Brain pericyte (primary cell): ENCODE data around the gene LRCH3.

Source experiments
- DNase-seq: peaks from one replicate; pipeline ENCODE4 v3.0.0-alpha.2; 2012; ENCODE audit warnings: low read depth, low spot score

Gene LRCH3

GRCh38 chr3:197791113-197791891 lies at the start of gene LRCH3:
Gene LRCH3, plus strand, starts transcription at chr3:197791254. Its CDS starts 25 bp downstream, at chr3:197791279.
- DNase-seq = peak; percentile 50

DNA sequence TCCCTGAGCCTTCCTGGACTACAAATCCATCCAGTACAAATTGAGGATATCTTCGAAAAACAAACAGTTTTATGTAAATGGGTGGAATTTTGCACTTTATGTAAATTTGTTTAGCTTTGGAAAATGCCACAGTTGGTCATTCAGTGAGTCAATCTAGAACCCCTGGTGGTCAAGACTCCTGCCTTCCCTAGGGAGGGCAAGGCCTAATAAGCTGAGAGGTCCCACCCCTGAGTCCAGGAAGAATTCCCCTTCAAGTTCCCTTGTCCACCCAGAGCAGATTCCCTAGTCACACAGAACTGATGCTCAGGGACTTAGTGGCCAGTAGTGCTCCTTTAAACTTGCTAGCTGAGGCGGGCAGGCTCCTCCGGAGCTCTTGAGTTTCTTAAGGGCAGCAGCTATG lies 48.3 kb upstream of the LRCH3 start:
- DNase-seq = no peak

DNA sequence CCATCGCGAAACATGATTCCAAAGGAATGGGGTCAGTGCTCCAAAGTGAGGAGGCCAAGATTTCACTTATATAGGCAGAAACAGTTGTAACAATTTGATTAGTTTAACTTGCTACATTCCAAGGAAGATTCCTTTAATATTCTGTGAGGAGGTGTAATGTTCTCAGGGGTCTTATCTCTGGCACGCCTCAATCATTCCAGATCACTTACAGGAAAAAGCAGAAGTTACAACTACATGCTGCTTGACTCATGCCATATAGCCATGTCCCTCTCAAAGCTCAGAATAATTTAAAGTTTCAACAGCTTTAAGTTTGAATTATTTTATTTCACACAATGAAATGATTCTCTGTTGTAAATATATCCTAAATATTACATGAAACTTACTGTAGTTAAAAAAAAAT lies 44.8 kb upstream of the LRCH3 start:
- no peak for DNase-seq

DNA sequence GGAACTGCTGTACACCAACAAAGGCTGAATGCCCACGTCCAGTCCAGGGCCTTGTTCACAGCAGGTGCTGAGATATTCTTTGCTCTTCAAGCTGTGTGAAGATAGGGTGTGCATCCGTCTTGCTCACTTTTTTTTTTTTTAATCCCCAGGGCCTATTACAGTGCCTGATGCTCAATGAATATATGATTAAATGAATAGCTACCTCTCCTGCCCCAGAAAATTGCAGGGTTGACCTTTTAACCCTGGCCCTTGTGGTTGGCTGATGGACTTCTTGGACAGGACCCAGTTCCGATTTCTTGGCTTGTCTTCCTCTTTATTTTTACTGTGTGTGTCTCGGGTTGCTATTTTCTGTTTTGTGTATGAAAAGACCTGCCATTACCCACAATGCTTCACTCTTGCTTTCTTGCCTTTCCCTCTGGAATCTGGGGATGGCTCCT lies 44.2 kb upstream of the LRCH3 start:
- DNase-seq = no peak

DNA sequence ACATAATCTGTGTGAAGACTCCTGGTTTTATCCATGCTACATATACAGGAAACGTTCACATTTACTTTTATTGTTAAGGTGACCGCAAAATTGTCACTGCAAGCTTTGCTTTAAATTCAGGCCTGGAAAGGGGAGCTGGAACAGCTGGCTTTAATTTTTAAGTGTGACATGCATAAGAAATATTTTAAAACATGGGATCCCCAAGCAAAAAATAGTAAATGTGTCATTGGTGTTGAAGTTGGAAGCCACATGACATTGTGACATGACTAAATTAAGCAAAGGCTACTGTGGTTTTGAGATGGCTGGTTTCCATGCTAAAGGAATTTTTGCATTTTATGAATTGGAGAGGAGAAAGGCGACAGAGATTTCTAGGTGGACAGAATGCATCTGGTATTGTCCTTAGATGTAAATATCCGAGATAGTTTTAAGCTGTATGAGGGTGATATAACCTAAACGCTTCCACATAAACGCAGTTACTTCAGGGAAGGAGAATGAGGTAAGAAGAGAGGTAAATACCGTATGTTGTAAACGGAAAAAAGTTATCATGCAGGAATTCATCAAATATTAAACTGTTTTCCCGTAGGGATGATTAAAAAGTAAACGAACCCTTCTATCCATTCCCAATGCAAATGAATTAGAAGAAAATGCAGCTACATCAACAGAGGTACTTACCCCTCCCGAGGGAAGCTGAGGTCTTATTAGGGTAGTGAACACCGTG lies 42.3 kb upstream of the LRCH3 start:
- DNase-seq = no peak

- no peak for DNase-seq
These were observed 41.8 kb upstream of the LRCH3 start for GRCh38 chr3:197749315-197749600.

DNA sequence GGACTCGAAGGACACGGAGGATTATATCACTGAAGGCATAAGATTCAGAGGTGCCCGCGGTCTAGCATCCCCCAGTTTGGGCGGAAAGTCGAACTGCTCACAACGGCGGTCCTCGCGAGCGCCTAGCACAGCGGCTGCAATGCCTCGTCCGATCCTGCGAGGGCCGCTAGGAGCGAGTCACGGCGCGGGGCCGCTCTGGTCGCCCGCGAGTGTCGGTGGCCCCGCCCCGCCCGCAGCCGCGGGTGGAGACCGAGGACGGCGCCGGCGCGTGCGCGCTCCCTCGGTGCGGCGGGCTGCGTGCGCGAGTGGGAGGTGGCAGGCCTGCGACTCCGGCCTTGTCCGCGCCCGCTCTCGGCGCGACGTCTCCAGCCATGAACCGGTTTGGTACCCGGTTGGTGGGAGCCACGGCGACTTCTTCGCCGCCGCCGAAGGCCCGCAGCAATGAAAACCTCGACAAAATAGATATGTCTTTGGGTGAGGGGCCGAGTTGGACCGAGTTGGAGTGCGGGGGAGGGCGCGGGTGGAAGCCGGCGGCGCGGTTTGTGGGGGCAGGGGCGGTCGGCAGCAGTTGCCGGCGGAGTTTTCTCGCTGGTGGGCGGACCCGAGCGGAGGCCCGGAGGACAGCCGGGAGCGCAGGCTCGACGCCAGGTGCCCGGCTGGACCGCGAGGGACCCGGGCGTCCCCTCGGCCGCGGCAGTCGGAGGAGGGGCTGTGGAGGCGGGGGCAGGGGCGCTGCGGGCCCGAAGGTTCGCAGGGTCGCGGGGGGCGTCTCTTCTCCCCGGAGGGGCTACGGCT lies 41.3 kb upstream of the LRCH3 start, which contains the start of gene FYTTD1:
Gene FYTTD1 (plus strand): TSS at position 283 of the 795 bp plus-strand sequence. CDS start 89 bp downstream, at position 372.
- DNase-seq = no peak

DNA sequence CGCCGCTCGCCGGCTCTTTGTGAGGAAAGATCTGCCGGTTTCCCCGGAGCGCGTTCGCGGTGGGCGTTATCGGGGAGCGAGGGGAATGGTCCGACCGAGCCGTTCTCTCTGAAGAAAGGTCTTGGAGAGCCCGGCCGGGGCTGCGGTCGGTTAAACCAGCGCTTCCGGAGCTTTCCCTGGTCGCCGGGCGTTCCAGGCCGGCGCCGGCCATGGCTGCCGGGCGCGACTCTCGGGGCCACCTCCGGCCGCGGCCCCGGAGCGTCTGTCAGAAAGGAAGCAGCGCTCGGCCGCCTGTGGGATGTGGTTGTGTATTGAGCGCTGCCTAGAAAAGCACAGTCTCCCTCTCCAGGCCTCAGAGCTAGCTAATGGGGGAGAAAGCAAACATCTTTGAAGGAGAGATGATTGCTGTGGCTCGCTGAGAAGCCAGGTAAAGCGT lies 40.6 kb upstream of the LRCH3 start:
- DNase-seq = no peak

GRCh38 chr3:197750858-197751737 lies 40.0 kb upstream of the LRCH3 start:
- no peak for DNase-seq

DNA sequence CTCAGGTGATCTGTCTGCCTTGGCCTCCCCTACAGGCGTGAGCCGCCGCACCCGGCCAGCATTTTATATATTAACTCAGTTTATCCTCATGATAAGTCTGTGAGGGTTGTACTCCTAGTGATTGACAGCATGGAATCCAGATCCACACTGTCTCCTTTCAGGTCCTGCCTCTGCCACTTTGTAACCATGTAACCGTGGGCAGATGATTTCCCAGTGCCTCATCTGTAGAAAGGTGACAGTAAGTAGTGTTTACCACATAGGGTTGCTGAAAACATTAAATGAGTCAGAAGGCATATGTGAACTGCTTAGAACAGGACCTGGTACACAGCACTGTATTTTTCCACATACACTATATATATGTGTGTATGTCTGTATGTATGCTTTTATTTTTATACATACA lies 38.9 kb upstream of the LRCH3 start:
- no peak for DNase-seq

DNA sequence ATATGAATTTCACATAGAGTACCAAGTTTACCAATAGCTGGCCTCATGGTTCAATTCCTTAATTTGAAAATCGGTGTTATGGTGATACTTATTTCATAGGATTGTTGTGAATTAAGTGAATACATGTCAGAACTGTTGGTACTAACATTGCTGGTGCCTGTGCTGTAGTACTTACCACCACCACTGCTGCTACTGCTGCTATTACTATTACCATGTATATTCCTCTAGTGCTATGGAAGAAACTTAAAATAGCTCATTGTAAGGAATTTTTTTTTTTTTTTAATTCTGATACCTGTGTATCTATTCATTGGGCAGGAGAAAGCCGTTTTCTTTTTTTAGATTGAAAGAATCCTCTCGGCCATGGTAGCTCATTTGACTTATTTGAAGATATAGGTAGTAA lies 37.8 kb upstream of the LRCH3 start:
- DNase-seq = no peak

DNA sequence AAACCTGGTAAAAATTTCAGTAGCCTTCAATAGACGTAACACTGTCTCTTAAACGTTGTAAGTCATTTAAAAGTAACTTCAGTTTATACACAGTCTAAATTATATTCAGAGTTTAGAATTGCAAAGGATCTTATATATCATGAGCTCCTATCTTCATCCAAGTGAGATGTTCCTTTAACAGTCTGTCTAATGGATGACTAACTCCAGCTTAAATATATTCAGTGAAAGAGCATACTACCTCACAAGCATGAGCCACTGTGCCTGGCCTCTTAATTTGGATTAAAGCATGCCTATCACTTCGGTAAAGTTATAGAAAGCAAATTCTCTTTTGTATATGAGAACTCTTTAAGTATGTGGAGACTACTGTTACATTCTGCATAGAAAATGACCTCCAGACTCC lies 34.4 kb upstream of the LRCH3 start:
- no peak for DNase-seq

GRCh38 chr3:197758512-197758911 lies 32.5 kb upstream of the LRCH3 start:
- DNase-seq = no peak

DNA sequence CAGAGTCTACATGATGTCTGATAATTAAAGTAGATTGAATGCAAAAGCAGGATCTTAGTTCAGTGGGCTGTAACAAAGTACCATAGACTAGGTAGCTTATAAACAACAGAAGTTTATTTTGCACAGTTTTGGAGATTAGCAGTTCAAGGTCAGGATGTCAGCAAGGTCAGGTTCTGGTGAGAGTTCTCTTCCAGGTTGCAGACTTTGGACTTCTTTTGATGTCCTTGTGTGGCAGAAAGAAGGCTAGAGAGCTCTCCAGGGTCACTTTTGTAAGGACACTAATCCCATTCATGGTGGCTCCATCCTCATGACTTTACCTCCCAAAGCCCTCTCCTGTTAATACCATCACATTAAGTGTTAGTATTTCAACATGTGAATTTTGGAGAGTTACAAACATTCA lies 29.3 kb upstream of the LRCH3 start:
- no peak for DNase-seq

- DNase-seq = no peak
These were observed 15.7 kb upstream of the LRCH3 start for GRCh38 chr3:197775317-197775716.

DNA sequence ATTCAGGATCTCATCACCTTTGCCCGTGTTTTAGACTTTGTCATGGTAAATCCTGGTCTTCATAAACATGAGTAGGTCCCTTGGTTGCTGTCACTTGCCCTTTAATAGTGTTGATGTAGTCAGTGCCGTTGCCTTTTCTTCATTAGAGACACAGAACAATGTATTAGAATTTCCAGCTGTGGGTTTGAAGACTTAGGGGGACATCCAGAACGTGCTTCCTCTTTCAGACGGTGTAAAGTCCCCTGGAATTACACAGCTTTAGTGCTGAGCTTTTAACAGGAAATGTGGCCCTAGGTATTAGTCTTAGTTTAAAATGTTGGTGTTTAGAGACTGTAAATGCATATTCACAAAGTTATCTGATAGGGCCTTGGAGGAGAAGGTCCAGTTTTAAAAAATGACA lies 8.8 kb upstream of the LRCH3 start:
- DNase-seq = no peak

DNA sequence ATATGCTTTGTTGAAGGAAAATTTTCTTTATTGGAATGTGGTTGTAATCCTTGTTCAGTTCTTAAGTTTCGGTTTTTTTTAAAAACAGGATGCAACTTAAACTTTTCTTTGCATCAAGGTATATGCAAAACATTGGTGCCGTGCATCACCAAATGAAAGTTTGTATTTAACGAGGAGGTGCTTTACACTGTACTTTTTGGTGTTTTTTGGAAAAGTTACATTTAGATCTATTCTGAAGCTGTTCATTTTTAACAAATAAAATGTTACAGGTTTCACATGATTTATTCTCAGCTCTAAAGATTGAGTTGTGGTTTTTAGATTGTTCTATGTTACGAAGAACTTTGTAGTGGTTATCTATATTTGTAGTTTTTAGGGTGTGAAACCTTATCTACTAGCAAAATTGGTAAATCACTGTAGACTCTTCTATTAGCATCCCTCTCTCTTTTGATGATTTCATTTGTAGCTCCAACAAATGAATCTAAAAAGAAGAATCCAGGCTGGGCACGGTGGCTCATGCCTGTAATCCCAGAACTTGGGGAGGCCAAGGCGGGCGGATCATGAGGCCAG lies 7.0 kb upstream of the LRCH3 start:
- no peak for DNase-seq

DNA sequence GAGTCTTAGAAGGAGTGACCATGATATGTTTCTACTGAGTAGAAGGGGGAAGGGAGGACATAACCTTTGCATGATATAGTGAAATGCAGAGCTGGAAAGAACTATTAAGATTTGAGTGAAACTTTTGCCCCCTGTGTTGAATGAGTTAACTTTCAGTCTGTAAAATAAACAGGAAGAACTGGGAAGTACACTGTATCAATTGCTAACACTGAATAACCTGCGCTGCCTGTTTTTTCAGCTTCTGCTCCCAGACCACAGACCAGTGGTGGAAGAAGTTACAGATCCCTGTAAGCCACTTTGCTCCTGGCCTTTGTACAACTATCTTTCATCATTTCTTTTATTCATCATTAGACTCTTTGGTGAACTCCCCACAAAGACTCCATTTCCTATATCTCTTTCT lies 3.6 kb upstream of the LRCH3 start:
- DNase-seq = no peak

- DNase-seq = no peak
These were observed 1.7 kb upstream of the LRCH3 start for GRCh38 chr3:197789309-197789708.

DNA sequence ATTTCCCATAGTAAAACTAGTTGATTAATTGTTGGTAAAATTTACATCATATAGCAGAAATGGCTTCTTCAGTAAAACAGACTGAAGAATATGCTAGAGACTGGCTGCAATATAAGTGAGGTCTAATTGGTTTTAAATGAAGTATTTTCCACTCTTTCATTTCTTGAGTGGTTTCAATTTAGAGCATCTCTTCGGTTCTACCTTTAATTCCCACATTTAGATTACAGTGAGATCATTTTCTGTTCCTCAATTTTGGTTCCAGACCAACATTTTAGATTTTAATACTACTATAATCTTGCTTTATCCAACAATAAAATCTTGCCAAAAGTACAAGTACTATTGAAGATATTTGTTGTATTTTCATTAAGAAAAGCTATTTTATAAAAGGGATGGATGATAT lies 1.0 kb upstream of the LRCH3 start:
- no peak for DNase-seq
